Neural progenitor cell (in vitro differentiated cells): ENCODE results near the gene CD274. TPM values are rescaled to one million over a fixed set of nuclear protein-coding genes. Genes with fewer than 3 reads are reported as not detected.

Experiments
- DNase-seq: peaks from one replicate; pipeline ENCODE4 v3.0.0-alpha.2; 2016; ENCODE audit warnings: low spot score
- H2AFZ ChIP-seq: fragments of 200-600 bp; sonication (generic); replicated peaks from 2 replicates; pipeline ENCODE4 v1.6.1; 2016; ENCODE audit warnings: antibody characterized with exemption
- H3F3A ChIP-seq: fragments of 200-600 bp; sonication (generic); 2 replicates; pipeline ENCODE4 v1.6.1; 2016; ENCODE audit warnings: antibody characterized with exemption, low read depth
- H3K27ac ChIP-seq: fragments of 200-600 bp; sonication (generic); 2 replicates; pipeline ENCODE4 v1.5.1; 2016; ENCODE audit warnings: mild to moderate bottlenecking
- H3K27me3 ChIP-seq: fragments of 200-600 bp; sonication (generic); 2 replicates; pipeline ENCODE4 v1.6.1; 2016; ENCODE audit warnings: mild to moderate bottlenecking, moderate library complexity
- H3K36me3 ChIP-seq: fragments of 200-600 bp; sonication (generic); 2 replicates; pipeline ENCODE4 v1.5.1; 2016
- H3K4me1 ChIP-seq: fragments of 200-600 bp; sonication (generic); 2 replicates; pipeline ENCODE4 v1.6.1; 2016; ENCODE audit warnings: mixed run types
- H3K4me2 ChIP-seq: fragments of 200-600 bp; sonication (generic); 2 replicates; pipeline ENCODE4 v1.6.1; 2016
- H3K4me3 ChIP-seq: fragments of 200-600 bp; sonication (generic); 2 replicates; pipeline ENCODE4 v1.5.1; 2016
- H3K79me2 ChIP-seq: fragments of 200-600 bp; sonication (generic); 2 replicates; pipeline ENCODE4 v1.6.1; 2016; ENCODE audit warnings: low read depth
- H3K9ac ChIP-seq: fragments of 200-600 bp; sonication (generic); 2 replicates; pipeline ENCODE4 v1.6.1; 2016
- H3K9me3 ChIP-seq: fragments of 200-600 bp; sonication (generic); 2 replicates; pipeline ENCODE4 v1.5.1; 2016; ENCODE audit warnings: low read depth
- H4K20me1 ChIP-seq: fragments of 200-600 bp; sonication (generic); 2 replicates; pipeline ENCODE4 v1.6.1; 2016; ENCODE audit warnings: low read depth
- H3K27ac Mint-ChIP-seq: 3 replicates; pipeline ENCODE4 v1.8.0; 2021; ENCODE audit warnings: mixed read lengths
- H3K27me3 Mint-ChIP-seq: 2 replicates; pipeline ENCODE4 v1.8.0; 2022; ENCODE audit warnings: low read depth, mild to moderate bottlenecking, inconsistent platforms, moderate library complexity, mixed read lengths; ENCODE audit not compliant: insufficient read depth
- H3K36me3 Mint-ChIP-seq: 3 replicates; pipeline ENCODE4 v1.8.0; 2021; ENCODE audit warnings: mixed read lengths
- H3K4me1 Mint-ChIP-seq: 3 replicates; pipeline ENCODE4 v1.8.0; 2021; ENCODE audit warnings: mixed read lengths
- H3K4me3 Mint-ChIP-seq: 3 replicates; pipeline ENCODE4 v1.8.0; 2021; ENCODE audit warnings: mild to moderate bottlenecking, moderate library complexity, mixed read lengths
- H3K9me3 Mint-ChIP-seq: 3 replicates; pipeline ENCODE4 v1.8.0; 2020; ENCODE audit warnings: mixed read lengths
- EZH2 ChIP-seq: fragments of 200-600 bp; sonication (generic); IDR thresholded peaks from 2 replicates; pipeline ENCODE4 v1.6.1; 2017; ENCODE audit warnings: antibody characterized with exemption, mild to moderate bottlenecking, moderate library complexity
- EZH2phosphoT487 ChIP-seq: fragments of 200-600 bp; sonication (generic); IDR thresholded peaks from 2 replicates; pipeline ENCODE4 v1.6.1; 2017; ENCODE audit warnings: antibody characterized with exemption
- total RNA-seq: library from RNA; depleted of rRNA; stranded (reverse); fragments of >200 nt; gene quantifications from 2 replicates; pipeline ENCODE4 v1.2.3, GENCODE V29; 2015; ENCODE audit warnings: low replicate concordance
- TF ChIP-seq, protein P1 (sequence below): fragments of 200-600 bp; sonication (generic); IDR thresholded peaks from 2 replicates; pipeline ENCODE4 v1.5.1; 2017; ENCODE audit warnings: antibody characterized with exemption, mild to moderate bottlenecking

CD274 gene
- total RNA-seq, 1 donor from 2014 or later = not detected

DNA sequence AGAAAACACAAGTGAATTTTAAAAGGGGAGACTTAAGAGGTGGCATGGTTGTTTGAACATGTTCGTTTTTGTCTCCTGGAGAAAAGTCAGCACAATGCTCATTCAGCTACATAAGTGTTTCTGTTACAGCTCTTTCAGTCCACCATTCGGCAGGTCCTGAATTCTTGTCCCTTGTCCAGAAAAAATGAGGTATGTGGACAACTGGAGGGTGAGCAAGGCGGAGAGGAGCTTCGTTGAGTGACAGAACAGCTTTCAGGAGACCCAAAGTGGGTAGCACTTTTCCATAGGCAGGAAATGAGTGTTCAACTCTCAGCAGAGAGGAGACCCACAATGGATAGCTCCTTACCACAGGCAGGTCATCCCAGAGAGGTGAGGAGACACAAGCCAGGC, 64.9 kb downstream of the CD274 start:
- Histone ChIP-seq H3K4me1 (peaks cover 4% of the 10 kb centered on the region), H3K79me2 (no peaks in the 10 kb centered on the region), H3F3A (no peaks in the 10 kb centered on the region), H3K9ac (no peak overlapping the region), H3K4me2 (no peak overlapping the region), H3K27ac (no peak overlapping the region), H2AFZ (no peak overlapping the region), H4K20me1 (no peaks in the 10 kb centered on the region), H3K36me3 (no peaks in the 10 kb centered on the region), H3K9me3 (no peaks in the 10 kb centered on the region), H3K4me3 (no peak overlapping the region), H3K27me3 (no peaks in the 10 kb centered on the region)
- H3K9me3 Mint-ChIP-seq = no peaks in the 10 kb centered on the region
- H3K4me3 Mint-ChIP-seq = no peak overlapping the region
- TF ChIP-seq EZH2phosphoT487 = no peak
- TF ChIP-seq, protein P1, sequence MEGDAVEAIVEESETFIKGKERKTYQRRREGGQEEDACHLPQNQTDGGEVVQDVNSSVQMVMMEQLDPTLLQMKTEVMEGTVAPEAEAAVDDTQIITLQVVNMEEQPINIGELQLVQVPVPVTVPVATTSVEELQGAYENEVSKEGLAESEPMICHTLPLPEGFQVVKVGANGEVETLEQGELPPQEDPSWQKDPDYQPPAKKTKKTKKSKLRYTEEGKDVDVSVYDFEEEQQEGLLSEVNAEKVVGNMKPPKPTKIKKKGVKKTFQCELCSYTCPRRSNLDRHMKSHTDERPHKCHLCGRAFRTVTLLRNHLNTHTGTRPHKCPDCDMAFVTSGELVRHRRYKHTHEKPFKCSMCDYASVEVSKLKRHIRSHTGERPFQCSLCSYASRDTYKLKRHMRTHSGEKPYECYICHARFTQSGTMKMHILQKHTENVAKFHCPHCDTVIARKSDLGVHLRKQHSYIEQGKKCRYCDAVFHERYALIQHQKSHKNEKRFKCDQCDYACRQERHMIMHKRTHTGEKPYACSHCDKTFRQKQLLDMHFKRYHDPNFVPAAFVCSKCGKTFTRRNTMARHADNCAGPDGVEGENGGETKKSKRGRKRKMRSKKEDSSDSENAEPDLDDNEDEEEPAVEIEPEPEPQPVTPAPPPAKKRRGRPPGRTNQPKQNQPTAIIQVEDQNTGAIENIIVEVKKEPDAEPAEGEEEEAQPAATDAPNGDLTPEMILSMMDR = no peak
- TF ChIP-seq EZH2 = no peak
- no peak for DNase-seq
- H3K27me3 Mint-ChIP-seq = no peaks in the 10 kb centered on the region
- no peaks in the 10 kb centered on the region for H3K36me3 Mint-ChIP-seq
- H3K4me1 Mint-ChIP-seq = no peaks in the 10 kb centered on the region
- no peak overlapping the region for H3K27ac Mint-ChIP-seq

DNA sequence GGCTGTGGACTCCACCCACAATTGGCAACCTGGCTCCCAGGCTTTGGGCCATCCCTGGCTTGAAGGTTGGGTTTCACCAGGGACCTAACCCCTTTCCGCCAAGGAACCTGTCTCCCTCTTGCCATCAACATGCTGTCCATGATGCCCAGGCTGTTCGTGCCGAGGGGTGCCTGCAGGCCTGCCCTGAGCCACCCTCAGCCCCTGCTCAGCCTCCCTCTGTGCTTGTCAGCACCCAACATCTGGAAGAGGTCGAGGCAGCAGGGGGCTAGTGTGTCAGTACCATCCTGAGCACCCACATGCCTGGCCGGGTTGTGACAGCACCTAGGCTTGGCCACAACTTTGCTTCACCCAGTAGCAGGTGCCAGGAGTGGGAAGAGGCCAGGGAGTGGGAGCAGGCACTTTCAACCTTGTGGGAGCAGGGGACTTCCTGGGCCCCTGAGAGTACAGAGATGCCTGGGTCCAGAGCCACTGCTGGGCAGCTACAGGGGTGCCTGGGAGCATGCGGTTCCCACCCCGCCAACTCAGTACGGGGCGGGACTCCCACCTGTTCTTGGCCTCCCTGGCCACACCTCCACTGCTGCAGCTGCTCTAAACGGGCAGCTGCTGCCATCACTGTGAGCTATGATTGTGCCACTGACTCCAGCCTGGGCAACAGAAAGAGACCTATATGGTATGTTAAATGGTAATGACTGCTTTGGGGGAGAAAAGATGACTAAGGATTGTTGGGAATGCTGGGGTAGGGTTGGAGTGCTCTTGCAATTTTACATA, 66.3 kb downstream of the CD274 start:
- Histone ChIP-seq H3F3A (no peaks in the 10 kb centered on the region), H3K4me1 (no peaks in the 10 kb centered on the region), H3K4me3 (no peak overlapping the region), H3K27me3 (no peaks in the 10 kb centered on the region), H3K27ac (no peak overlapping the region), H2AFZ (no peak overlapping the region), H3K4me2 (no peak overlapping the region), H3K9me3 (no peaks in the 10 kb centered on the region), H3K9ac (no peak overlapping the region), H3K36me3 (no peaks in the 10 kb centered on the region), H4K20me1 (no peaks in the 10 kb centered on the region), H3K79me2 (no peaks in the 10 kb centered on the region)
- DNase-seq = no peak
- no peaks in the 10 kb centered on the region for H3K4me1 Mint-ChIP-seq
- H3K4me3 Mint-ChIP-seq = no peak overlapping the region
- H3K27me3 Mint-ChIP-seq = no peaks in the 10 kb centered on the region
- no peak overlapping the region for H3K27ac Mint-ChIP-seq
- H3K36me3 Mint-ChIP-seq = no peaks in the 10 kb centered on the region
- TF ChIP-seq EZH2 (no peak), EZH2phosphoT487 (no peak)
- TF ChIP-seq, protein P1 = no peak
- no peaks in the 10 kb centered on the region for H3K9me3 Mint-ChIP-seq

DNA sequence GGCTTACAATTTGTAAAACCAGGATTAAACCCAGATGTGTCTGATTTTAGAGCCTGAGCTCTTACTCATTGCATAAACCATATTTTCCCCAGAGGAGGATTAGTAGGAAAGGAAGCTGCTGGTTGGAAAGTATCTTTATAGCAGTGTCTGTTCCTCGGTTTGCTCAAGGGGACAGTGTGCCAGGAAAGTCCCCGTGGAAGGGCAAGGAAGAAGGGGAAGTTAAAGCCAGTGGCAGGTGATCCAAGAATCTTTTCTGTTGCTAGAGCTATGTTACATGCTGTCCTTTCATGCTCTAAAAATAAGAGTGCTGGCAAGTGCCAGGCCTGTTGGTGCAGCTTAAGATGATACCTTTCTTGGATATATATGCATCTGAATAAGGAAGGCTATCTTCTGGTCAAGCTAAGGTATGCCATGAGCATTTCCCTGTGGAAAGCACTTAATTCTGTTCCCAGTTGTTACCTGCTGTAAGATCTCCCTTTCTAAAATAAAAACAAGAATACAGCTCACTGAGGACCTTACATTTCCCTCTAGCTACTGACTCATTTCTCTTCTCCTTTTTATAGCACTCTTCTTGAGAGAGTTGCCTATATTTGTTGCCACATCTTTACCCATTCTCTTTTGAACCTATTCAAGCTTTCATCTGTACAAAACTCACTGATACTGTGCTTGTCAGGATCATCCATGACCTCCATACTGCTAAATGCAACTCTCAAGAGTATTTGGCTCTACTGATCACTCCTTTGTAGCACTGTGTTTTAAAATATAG, 68.0 kb downstream of the CD274 start:
- Histone ChIP-seq H3K27me3 (no peaks in the 10 kb centered on the region), H4K20me1 (no peaks in the 10 kb centered on the region), H3F3A (no peaks in the 10 kb centered on the region), H3K9ac (no peak overlapping the region), H3K27ac (no peak overlapping the region), H3K4me1 (no peaks in the 10 kb centered on the region), H3K4me3 (no peak overlapping the region), H3K79me2 (no peaks in the 10 kb centered on the region), H3K36me3 (no peaks in the 10 kb centered on the region), H2AFZ (no peak overlapping the region), H3K4me2 (no peak overlapping the region), H3K9me3 (no peaks in the 10 kb centered on the region)
- DNase-seq = no peak
- TF ChIP-seq, protein P1 = no peak
- TF ChIP-seq EZH2 = no peak
- TF ChIP-seq EZH2phosphoT487 = no peak
- no peak overlapping the region for H3K4me3 Mint-ChIP-seq
- no peaks in the 10 kb centered on the region for H3K27me3 Mint-ChIP-seq
- no peak overlapping the region for H3K27ac Mint-ChIP-seq
- H3K9me3 Mint-ChIP-seq = no peaks in the 10 kb centered on the region
- no peaks in the 10 kb centered on the region for H3K4me1 Mint-ChIP-seq
- H3K36me3 Mint-ChIP-seq = no peaks in the 10 kb centered on the region
